ENCODE data around the gene PLOD3.

The PLOD3 gene

DNA sequence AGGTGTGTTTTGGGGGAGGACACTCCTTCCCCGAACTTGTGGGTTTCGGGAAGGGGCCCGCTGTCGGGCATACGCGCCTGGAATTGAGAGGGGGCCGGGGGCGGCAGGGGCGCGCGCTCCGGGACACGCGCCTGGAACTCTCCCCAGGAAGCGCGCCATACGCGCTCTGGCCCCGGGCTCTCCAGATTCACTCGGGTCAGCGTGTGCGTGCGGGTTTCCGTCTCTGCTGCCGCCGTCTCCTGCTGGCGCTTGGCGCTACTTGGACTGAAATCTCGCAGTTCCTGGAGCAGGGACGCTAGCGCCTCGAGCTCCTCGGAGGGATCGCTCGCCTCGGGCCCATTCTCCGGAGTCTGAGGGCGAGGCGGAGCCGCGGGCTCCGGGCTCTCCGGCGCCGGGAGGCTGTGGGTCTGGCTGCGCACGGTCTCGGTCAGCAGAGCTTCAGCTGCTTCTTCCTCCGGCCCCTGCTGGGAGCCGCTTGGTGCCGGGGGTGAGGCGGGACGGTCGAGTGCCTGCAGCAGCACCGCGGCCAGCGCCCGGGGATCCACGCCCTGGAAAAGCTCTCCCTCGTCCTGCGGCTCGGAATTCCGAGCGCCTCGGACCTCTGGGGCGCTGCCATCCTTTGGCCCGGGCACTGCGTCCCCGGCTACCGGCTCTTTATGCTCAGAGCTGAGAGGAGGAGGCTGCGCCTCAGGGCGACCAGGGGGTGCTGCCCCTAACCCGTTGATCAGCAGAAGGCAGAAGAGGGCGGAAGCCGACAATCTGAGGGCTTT lies 53.1 kb downstream of the PLOD3 start:
- no peak for DNase-seq (ENCODE audit: low read depth in 2 of 2)

DNA sequence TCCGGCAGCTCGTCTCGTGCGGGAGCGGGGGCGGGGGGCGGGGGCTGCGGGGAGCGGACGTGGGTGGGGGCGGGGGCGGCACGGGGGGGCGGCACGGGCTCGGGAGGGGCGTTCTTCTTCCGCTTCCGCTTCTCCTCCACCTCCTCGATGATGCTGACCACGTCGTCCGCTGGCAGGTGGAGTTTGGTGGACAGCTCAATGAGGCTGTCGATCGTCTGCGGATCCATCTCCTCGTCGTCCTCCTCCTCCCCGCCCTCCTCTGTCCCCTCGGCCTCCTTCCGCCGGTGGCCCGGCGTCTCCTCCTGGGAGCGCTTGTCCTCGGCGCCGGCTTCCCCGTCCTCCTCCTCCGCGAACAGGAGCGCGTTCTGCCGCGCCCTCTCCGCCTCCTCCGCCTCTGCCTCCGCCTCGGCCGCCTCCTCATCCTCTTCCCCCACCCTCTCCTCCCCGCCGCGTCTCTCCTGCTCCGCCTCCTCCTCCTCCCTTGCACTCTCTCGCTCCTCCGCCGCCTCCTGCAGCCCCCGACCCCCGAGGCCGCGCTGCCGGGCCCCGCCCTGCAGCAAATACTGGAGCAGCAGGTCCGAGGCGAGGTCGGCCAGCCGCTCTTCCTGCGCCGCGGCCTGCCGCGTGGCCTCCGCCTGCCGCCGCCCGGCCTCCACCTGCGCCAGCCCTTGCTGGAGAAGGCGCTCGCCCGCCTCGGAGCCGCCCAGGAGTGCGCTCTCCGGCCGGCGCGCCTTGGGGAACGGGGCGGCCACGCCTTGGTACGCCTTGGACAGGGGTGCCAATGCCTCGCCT lies 53.9 kb downstream of the PLOD3 start:
- DNase-seq (ENCODE audit: low read depth in 2 of 2): no peak

DNA sequence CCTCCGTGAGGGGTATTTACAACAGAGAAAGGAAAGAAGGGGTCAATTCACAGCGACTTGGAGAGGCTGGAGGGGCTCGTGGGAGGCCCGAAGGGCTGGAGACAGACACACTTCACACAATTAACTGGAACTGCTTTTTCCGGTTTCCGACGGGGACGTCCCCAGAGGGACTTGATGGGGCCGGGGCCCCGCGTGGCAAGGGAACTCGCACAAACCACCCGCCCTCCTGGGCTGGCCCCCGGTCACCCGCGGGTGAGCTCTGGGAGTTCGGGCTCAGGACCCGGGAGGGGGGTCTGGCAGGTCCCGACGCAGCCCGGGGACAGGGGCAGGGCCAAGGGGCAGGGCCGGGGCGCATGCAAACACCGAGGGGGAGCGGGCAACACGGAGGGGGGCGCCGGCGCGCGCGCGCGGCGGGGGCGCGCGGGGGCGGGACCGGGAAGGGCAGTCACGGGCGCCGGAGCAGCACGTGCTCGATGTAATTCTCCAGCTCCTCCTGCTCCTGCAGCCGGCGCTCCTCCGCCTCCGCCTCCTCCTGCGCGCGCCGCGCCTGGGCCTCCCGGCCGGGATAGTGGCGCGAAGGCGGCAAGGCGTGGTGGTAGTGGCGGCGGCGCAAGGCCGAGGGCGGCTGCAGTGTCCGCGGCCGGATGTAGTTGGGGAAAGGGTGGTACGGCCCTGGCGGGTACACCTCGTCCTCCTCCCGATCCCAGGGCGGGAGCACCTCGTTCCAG lies 54.7 kb downstream of the PLOD3 start:
- DNase-seq (ENCODE audit: low read depth in 2 of 2): no peak

DNA sequence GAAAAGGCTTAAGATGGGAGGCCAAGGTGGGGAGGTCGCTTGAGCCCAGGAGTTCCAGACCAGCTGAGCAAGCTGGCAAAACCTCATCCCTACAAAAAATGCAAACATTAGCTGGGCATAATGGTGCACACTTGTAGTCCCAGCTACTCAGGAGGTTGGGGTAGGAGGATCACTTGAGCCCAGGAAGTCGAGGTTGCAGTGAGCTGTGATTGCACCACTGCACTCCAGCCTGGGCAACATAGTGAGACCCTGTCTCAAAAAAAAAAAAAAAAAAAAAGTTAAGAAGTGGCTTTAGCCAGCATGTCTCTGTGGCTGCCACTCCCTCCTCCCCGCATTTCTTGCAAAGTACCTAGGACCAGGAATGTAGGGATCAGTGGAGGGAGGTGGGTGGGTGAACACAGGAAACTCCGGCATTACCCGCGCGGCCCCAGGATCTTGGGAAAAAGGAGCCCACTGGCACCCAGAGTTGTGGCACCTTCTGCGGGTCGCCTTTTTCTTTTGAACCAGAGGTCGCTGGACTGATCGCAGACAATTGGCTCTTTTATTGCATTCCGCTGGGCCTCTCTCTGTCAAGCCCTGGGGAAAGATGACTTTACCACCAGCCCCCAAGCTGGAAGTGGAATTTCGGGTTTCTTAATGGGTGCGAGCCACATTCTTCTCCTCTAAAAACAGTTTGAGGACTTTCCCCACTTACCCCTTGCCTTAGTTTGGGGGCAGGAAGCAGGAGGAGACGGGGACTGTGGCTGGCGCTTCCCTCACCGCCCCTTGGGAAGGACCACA lies 55.5 kb downstream of the PLOD3 start:
- DNase-seq (ENCODE audit: low read depth in 2 of 2): no peak

DNA sequence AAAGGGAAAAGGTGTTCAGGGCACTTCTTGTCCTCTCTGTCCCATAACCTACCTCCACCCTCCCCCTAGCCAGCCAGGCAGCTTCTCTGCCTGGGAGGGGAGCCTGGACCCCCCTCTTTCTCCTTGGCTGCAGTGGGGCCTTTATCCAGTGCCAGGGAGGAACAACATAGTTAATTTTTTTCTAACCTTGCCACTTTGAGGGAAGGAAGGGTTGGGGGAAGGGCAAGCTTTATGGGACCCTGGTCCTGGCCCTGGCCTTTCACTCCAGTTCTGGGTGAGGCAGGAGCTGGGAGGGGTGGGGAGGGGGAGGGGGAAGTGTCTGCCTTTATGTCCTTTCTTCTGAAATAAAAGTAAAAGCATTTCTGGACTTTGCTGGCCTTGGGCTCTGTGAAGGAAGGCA lies 56.5 kb downstream of the PLOD3 start:
- no peak for DNase-seq (ENCODE audit: low read depth in 2 of 2)

DNA sequence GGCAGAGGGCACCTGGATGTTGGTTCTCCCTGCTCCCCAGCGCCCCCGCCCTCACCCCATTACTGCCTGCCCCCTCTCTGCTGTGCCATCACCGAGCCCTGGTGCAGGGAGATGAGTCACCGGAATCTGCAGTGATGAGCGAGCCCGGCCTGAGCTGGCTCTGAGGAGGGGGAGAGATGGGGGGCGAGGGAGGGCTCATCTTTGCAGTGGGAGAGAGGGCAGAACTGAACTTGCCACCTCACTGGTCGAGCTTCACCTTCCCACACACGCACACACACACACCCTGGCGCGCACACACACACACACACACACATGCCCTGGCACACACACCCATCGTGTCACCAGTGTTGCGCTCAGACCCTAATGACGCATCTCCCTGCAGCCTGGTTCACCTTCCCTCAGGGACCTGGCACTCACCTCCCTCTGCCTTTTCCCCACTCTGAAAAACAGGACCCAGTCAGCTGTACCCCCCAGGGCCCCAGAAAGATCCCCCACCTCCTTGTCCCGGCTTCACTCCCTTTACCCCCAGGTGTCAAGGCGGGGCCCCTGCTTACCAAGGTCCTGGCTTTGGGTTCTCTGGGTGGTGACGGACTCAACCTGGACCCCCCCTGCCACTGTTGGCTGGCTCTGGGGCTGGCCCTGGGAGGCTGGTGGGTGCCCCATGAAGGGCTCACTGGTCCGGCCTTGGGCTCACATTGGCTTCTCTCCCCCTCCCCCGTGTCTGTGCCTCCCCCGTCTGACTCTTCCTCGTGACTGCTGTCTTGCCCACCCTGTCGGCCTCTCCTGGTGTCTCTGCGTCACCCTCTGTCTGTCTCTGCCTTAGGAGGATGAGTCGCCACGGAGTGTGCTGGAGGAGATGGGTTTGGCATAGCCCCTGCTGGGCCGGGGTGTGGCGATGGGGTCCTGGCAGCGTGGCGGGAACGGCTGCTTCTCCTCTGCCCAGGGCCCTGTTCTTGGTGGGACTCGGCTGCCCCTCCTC lies 57.4 kb downstream of the PLOD3 start:
- no peak for DNase-seq (ENCODE audit: low read depth in 2 of 2)

DNA sequence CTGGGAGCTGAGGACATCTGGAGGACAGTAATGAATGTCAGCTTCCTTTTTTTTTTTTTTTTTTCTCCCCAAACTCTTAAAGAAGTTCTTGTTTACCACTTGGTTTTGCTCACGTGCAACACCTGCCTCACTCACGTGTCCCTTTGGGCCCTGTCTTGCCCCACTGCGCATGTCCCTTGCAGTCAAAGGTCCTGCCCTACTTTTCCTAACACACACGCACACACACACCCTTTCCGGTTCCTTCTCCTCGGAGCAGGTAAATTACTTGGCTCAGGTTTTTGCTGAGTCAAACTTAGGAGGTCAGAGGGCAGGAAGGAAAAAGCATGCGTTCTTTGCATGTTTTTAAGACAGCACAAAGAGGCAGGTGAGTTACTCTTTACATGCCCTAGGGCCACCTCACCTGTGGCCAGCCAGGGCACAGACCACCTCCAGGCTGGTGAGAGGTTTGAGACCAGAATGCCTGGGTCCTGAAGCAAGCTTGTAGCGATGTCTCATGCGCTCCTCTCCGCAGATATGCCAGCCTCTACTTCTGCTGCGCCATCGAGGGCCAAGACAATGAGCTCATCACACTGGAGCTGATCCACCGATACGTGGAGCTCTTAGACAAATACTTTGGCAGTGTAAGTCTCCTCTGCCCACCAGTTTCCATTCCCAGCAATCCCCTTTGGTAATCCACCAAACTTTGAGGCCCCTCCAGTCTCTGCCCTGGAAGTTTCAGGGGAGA lies 60.4 kb downstream of the PLOD3 start:
- DNase-seq (ENCODE audit: low read depth in 2 of 2): no peak

DNA sequence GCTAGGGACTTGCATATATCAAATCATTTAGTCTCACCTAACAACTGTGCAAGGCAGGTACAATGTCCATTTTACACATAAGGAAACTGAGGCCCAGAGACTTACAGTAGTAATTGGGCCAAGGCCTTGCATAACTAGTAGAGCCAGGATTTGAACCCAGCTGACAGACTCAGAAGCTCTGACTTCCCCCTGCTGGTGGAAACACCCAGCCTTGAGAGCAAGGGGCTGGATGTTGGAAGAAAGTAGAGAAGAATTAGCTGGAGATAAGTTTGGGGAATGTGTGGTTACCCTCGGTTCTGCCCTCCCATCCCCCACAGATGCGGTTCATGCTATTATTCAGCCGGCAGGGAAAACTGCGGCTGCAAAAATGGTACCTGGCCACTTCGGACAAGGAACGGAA lies 61.1 kb downstream of the PLOD3 start:
- DNase-seq (ENCODE audit: low read depth in 2 of 2): no peak
